ENCODE measurements around the gene PRM3.

The PRM3 gene, protein sequence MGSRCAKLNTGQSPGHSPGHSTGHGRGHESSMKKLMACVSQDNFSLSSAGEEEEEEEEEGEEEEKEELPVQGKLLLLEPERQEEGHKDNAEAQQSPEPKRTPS

DNA sequence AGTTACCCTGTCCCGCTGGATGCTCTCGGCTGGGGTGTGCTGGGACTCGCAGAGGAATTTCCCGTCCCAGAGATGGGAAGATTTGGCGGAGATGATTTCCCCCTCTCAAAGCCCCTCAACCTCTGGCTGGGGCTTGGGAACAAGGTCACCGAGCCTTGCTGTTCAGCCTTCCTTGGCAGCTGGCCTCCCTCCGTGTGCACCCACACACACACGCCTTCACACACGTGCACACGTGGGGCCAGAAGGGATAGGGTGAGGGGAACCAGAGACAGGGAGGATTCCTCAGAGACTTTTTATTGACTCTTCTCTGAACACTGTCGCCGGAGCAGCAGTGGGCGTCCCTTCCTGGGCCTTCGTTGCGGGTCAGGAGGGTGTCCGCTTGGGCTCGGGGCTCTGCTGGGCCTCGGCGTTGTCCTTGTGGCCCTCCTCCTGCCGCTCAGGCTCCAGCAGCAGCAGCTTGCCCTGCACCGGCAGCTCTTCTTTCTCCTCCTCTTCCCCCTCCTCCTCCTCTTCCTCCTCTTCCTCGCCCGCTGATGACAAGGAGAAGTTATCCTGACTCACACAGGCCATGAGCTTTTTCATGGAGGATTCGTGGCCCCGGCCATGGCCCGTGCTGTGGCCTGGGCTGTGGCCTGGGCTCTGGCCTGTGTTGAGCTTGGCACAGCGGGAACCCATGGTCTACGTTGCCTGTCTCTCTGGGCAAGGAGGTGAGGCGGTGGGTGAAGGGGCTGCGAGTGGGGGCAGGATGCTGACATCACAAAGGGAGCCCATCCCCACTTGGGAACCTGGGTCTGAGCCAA is at the start of gene PRM3:
PRM3 (minus strand) TSS at position 709 of the 800 bp plus-strand sequence; CDS start at position 675, 34 bp downstream.
- no peak for DNase-seq (ENCODE audit: extremely low spot score)
- ChIA-PET POLR2A (interaction anchor here (2.5 kb wide), 1 partner anchor 17 kb away, joined by 16 read pairs; the partner anchor contains the start of gene SOCS1), CTCF (interaction anchor here (0.8 to 1.0 kb wide), 2 partner anchors 10 to 114 kb away, joined by 3 to 6 read pairs; no protein-coding TSS in a partner anchor)
- TF ChIP-seq NFRKB (IDR thresholded peaks at IDR 0.05) (no peak), FOXM1 (IDR thresholded peaks at IDR 0.05; ENCODE audit: borderline replicate concordance) (no peak), CTBP1 (IDR thresholded peaks at IDR 0.05; ENCODE audit: borderline replicate concordance) (no peak), BHLHE40 (IDR thresholded peaks at IDR 0.05; ENCODE audit: borderline replicate concordance) (no peak), ELF4 (IDR thresholded peaks at IDR 0.05) (no peak), LEF1 (IDR thresholded peaks at IDR 0.05; ENCODE audit: borderline replicate concordance) (no peak), FOXA1 (IDR thresholded peaks at IDR 0.05) (no peak), SP1 (IDR thresholded peaks at IDR 0.05) (no peak), HDGF (IDR thresholded peaks at IDR 0.05; ENCODE audit: borderline replicate concordance) (no peak), ARNT (IDR thresholded peaks at IDR 0.05) (no peak), ZNF384 (IDR thresholded peaks at IDR 0.05) (no peak), PKNOX1 (IDR thresholded peaks at IDR 0.05) (no peak), L3MBTL2 (conservative IDR thresholded peaks at IDR 0.05) (no peak), SUZ12 (IDR thresholded peaks at IDR 0.05) (no peak)

DNA sequence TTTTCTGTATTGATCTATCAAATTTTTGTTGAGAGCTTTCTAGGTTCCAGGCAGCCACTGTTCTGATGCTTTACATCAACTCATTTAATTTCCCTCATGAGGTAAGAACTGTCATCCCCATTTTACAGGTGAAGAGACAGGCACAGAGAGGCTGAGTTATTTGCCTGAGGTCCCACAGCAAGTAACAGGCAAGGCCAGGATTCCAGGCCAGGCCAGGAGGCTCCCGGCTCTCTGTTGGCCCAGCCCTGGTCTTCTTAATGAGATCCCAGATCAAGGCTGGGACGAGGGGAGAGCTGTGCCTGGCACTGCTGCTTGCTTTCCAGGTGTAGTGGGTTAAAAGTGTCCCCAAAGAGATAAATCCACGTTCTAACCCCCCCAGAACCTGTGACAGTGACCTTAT is 49.4 kb upstream of the PRM3 start:
- CTCF ChIA-PET, result no interaction called here
- no peak for TF ChIP-seq CTBP1 (IDR thresholded peaks at IDR 0.05; ENCODE audit: borderline replicate concordance)
- TF ChIP-seq SUZ12 (IDR thresholded peaks at IDR 0.05), result no peak
- no peak for TF ChIP-seq TARDBP (IDR thresholded peaks at IDR 0.05)
- TF ChIP-seq PKNOX1 (IDR thresholded peaks at IDR 0.05), result no peak
- no peak for TF ChIP-seq BHLHE40 (IDR thresholded peaks at IDR 0.05; ENCODE audit: borderline replicate concordance)
- no peak for TF ChIP-seq FOXM1 (IDR thresholded peaks at IDR 0.05; ENCODE audit: borderline replicate concordance)
- no peak for TF ChIP-seq FOXA1 (IDR thresholded peaks at IDR 0.05)
- DNase-seq (ENCODE audit: extremely low spot score), result no peak
- POLR2A ChIA-PET, result no interaction called here

- CTCF ChIA-PET, result no interaction called here
- POLR2A ChIA-PET, result no interaction called here
- no peak for DNase-seq (ENCODE audit: extremely low spot score)
- no peak for TF ChIP-seq FOXK2 (IDR thresholded peaks at IDR 0.05)
- TF ChIP-seq ZNF384 (IDR thresholded peaks at IDR 0.05), result no peak
- TF ChIP-seq CTBP1 (IDR thresholded peaks at IDR 0.05; ENCODE audit: borderline replicate concordance), result no peak
- no peak for TF ChIP-seq SP1 (IDR thresholded peaks at IDR 0.05)
- TF ChIP-seq ELF4 (IDR thresholded peaks at IDR 0.05), result no peak
Observed at GRCh38 chr16:11321662-11322061, 48.2 kb upstream of the PRM3 start.

GRCh38 chr16:11320170-11320569 is 46.7 kb upstream of the PRM3 start:
- no peak for DNase-seq (ENCODE audit: extremely low spot score)
- TF ChIP-seq ARNT (IDR thresholded peaks at IDR 0.05) (no peak), SUZ12 (IDR thresholded peaks at IDR 0.05) (no peak), NFRKB (IDR thresholded peaks at IDR 0.05) (no peak)
- POLR2A ChIA-PET, result interaction anchor here (1.5 kb wide), 1 partner anchor 64 kb away, joined by 3 read pairs; the partner anchor contains the start of gene SOCS1
- CTCF ChIA-PET, result no interaction called here

- DNase-seq (ENCODE audit: extremely low spot score), result no peak
- ChIA-PET POLR2A (interaction anchor here (1.5 kb wide), 1 partner anchor 64 kb away, joined by 3 read pairs; the partner anchor contains the start of gene SOCS1), CTCF (interaction anchor here (0.7 kb wide), 1 partner anchor 22 kb away, joined by 3 read pairs; no protein-coding TSS in a partner anchor)
- TF ChIP-seq SUZ12 (IDR thresholded peaks at IDR 0.05) (no peak), L3MBTL2 (conservative IDR thresholded peaks at IDR 0.05) (no peak), NFRKB (IDR thresholded peaks at IDR 0.05) (no peak), FOXM1 (IDR thresholded peaks at IDR 0.05; ENCODE audit: borderline replicate concordance) (no peak), FOXA1 (IDR thresholded peaks at IDR 0.05) (no peak), HDGF (IDR thresholded peaks at IDR 0.05; ENCODE audit: borderline replicate concordance) (no peak), ARNT (IDR thresholded peaks at IDR 0.05) (no peak), PKNOX1 (IDR thresholded peaks at IDR 0.05) (no peak), BHLHE40 (IDR thresholded peaks at IDR 0.05; ENCODE audit: borderline replicate concordance) (no peak), CTBP1 (IDR thresholded peaks at IDR 0.05; ENCODE audit: borderline replicate concordance) (no peak), ZNF384 (IDR thresholded peaks at IDR 0.05) (no peak)
Observed at GRCh38 chr16:11319529-11320146, 46.2 kb upstream of the PRM3 start.

- no peak for TF ChIP-seq SUZ12 (IDR thresholded peaks at IDR 0.05)
- TF ChIP-seq FOXM1 (IDR thresholded peaks at IDR 0.05; ENCODE audit: borderline replicate concordance), result no peak
- TF ChIP-seq ARNT (IDR thresholded peaks at IDR 0.05), result no peak
- no peak for TF ChIP-seq FOXA1 (IDR thresholded peaks at IDR 0.05)
- TF ChIP-seq ZNF384 (IDR thresholded peaks at IDR 0.05), result no peak
- TF ChIP-seq L3MBTL2 (conservative IDR thresholded peaks at IDR 0.05), result no peak
- TF ChIP-seq CTBP1 (IDR thresholded peaks at IDR 0.05; ENCODE audit: borderline replicate concordance), result no peak
- no peak for TF ChIP-seq TARDBP (IDR thresholded peaks at IDR 0.05)
- no peak for TF ChIP-seq NFRKB (IDR thresholded peaks at IDR 0.05)
- no peak for TF ChIP-seq BHLHE40 (IDR thresholded peaks at IDR 0.05; ENCODE audit: borderline replicate concordance)
- TF ChIP-seq FOXK2 (IDR thresholded peaks at IDR 0.05), result no peak
- no peak for TF ChIP-seq ELF4 (IDR thresholded peaks at IDR 0.05)
- no peak for TF ChIP-seq HDGF (IDR thresholded peaks at IDR 0.05; ENCODE audit: borderline replicate concordance)
- TF ChIP-seq LEF1 (IDR thresholded peaks at IDR 0.05; ENCODE audit: borderline replicate concordance), result no peak
- no peak for DNase-seq (ENCODE audit: extremely low spot score)
- POLR2A ChIA-PET, result interaction anchor here (1.5 kb wide), 1 partner anchor 63 kb away, joined by 3 read pairs; the partner anchor contains the start of gene SOCS1
- CTCF ChIA-PET, result interaction anchor here (0.7 kb wide), 1 partner anchor 21 kb away, joined by 3 read pairs; no protein-coding TSS in a partner anchor
Observed at GRCh38 chr16:11318817-11319216, 45.4 kb upstream of the PRM3 start.
